ENCODE data around the gene THSD7A. TPM values are rescaled to one million over a fixed set of nuclear protein-coding genes. Genes with fewer than 3 reads are reported as not detected.

The THSD7A gene, protein sequence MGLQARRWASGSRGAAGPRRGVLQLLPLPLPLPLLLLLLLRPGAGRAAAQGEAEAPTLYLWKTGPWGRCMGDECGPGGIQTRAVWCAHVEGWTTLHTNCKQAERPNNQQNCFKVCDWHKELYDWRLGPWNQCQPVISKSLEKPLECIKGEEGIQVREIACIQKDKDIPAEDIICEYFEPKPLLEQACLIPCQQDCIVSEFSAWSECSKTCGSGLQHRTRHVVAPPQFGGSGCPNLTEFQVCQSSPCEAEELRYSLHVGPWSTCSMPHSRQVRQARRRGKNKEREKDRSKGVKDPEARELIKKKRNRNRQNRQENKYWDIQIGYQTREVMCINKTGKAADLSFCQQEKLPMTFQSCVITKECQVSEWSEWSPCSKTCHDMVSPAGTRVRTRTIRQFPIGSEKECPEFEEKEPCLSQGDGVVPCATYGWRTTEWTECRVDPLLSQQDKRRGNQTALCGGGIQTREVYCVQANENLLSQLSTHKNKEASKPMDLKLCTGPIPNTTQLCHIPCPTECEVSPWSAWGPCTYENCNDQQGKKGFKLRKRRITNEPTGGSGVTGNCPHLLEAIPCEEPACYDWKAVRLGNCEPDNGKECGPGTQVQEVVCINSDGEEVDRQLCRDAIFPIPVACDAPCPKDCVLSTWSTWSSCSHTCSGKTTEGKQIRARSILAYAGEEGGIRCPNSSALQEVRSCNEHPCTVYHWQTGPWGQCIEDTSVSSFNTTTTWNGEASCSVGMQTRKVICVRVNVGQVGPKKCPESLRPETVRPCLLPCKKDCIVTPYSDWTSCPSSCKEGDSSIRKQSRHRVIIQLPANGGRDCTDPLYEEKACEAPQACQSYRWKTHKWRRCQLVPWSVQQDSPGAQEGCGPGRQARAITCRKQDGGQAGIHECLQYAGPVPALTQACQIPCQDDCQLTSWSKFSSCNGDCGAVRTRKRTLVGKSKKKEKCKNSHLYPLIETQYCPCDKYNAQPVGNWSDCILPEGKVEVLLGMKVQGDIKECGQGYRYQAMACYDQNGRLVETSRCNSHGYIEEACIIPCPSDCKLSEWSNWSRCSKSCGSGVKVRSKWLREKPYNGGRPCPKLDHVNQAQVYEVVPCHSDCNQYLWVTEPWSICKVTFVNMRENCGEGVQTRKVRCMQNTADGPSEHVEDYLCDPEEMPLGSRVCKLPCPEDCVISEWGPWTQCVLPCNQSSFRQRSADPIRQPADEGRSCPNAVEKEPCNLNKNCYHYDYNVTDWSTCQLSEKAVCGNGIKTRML (N-terminal part only)
- total RNA-seq (2016; rRNA removed; fragmentation: Illumina TruSeq; extraction: Trizol) (0.07 TPM in 1 of 2 replicates, not detected in the other), polyA plus RNA-seq (2011; rRNA removed) (0.01 TPM in 2 replicates), polyA minus RNA-seq (2011; rRNA and poly(A)+ RNA removed; ENCODE audit: low replicate concordance) (0.04 TPM in 1 of 2 replicates, not detected in the other), Bru-seq, nascent RNA (percentile 14 among the genes with signal in this experiment), BruChase-seq, experiment 1, labeled RNA remaining after a 6-hour chase (percentile 13 among the genes with signal in this experiment), BruChase-seq, experiment 2, labeled RNA remaining after a 2-hour chase (percentile 16 among the genes with signal in this experiment)
- total RNA-seq (2016; cell fraction: cytosol; rRNA removed; fragmentation: Illumina TruSeq; extraction: Trizol; ENCODE audit: low read depth), result not detected in 2 replicates
- total RNA-seq (2016; cell fraction: insoluble cytoplasmic fraction; rRNA removed; fragmentation: Illumina TruSeq; extraction: Trizol), result 0.02 TPM in 1 of 2 replicates, not detected in the other
- not detected in 2 replicates for total RNA-seq (2016; cell fraction: membrane; rRNA removed; fragmentation: Illumina TruSeq; extraction: Trizol)
- 0.03 and 0.09 TPM in 2 replicates for total RNA-seq (2016; cell fraction: nucleus; rRNA removed; fragmentation: Illumina TruSeq; extraction: Trizol)
- under 0.01 TPM in 1 of 2 replicates, not detected in the other for polyA plus RNA-seq (2011; cell fraction: cytosol; rRNA removed)
- 0.03 and 0.48 TPM in 2 replicates for polyA plus RNA-seq (2011; cell fraction: nucleus; rRNA removed)
- polyA plus RNA-seq (2012), result 0.01 and 0.21 TPM in 2 replicates
- polyA plus RNA-seq (2016; cell fraction: cytosol; fragmentation: Illumina TruSeq; extraction: Trizol; ENCODE audit: low read depth), result not detected in 2 replicates
- not detected in 2 replicates for polyA plus RNA-seq (2016; cell fraction: insoluble cytoplasmic fraction; fragmentation: Illumina TruSeq; extraction: Trizol; ENCODE audit: low read depth)
- not detected in 2 replicates for polyA plus RNA-seq (2016; cell fraction: membrane; fragmentation: Illumina TruSeq; extraction: Trizol; ENCODE audit: low read depth)
- polyA plus RNA-seq (2016; cell fraction: nucleus; fragmentation: Illumina TruSeq; extraction: Trizol; ENCODE audit: insufficient read depth, low read depth), result 0.05 TPM in 1 of 2 replicates, not detected in the other
- not detected in 2 replicates for polyA minus RNA-seq (2011; cell fraction: cytosol; rRNA and poly(A)+ RNA removed)
- polyA minus RNA-seq (2011; cell fraction: nucleus; rRNA and poly(A)+ RNA removed), result 0.77 and 0.87 TPM in 2 replicates
- long read RNA-seq, experiment 1, result 0 reads
- long read RNA-seq, experiment 2, result 0 reads

DNA sequence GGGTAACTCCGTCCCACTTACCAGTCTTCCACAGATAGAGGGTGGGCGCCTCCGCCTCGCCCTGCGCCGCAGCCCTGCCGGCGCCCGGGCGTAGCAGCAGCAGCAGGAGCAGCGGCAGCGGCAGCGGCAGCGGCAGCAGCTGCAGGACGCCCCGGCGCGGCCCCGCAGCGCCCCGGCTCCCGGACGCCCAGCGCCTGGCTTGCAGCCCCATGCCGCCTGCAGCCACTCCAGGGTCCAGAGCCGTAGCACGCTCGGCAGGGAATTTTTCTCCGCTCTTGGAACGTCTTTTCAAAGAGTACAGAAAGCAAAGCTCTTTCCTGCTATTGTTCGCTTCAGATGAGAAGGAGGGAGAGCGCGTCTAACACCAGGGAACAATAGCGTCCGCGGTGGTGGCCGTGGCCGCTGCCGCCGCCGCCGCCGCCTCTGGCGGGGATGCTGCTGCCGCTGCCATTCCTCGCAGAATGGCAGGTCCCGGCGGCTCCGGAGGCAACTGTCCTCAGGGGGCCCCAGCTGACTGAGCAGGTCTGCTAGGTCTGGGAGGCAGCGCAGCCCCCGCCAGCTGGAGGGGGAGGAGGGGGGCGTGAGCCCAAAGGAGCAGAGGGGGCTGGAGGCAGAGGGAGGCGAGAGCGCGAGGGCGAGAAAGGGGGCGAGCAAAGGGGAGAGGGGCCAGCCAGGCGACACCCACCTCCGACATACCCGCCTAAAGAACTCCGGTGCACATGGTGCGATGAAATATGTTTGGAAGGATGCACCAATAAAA lies at the start of gene THSD7A:
TSS of gene THSD7A (minus strand) at position 463 of the 760 bp plus-strand sequence. CDS start at position 211, 252 bp downstream.
- peak within 1 kb of the TSS; percentile 69 for H3K4me2 ChIP-seq (ENCODE audit: low read depth, low read length)
- H3K4me3 ChIP-seq (replicated peaks in 1 of 3; ENCODE audit: insufficient read depth in 1 of 3, low read depth in 2 of 3, low read length in 3 of 3), result peak within 1 kb of the TSS; percentile 6 to 62 (median 26); a peak in 5 of 6 replicates
- H3K9ac ChIP-seq (ENCODE audit: insufficient read depth, low read depth, low read length), result no peak within 1 kb of the TSS
- ATAC-seq, result peak; percentile 100
- H2AFZ ChIP-seq (ENCODE audit: low read length), result no peak within 1 kb of the TSS
- no peak for FAIRE-seq
- H4K20me1 ChIP-seq (ENCODE audit: insufficient read depth, low read length), result no peaks in the 10 kb centered on the region
- in situ Hi-C loops (cut with HindIII; ENCODE audit: extremely low pct_ligation_motif_present, low pct_unique_long_range_greater_than_20kb) (loop anchor here (25.0 kb wide), 1 partner anchor 655 kb away; no protein-coding TSS in a partner anchor), intact Hi-C loops (cut with micrococcal nuclease; ENCODE audit: unreplicated experiment) (loop anchor here (1.0 to 10.0 kb wide), 2 partner anchors 405 to 663 kb away; no protein-coding TSS in a partner anchor)
- 12% methylated on average over 36 of the region's 62 CpGs for WGBS (ENCODE audit: low lambda C conversion rate)
- peaks cover 0 to 13% of the 10 kb centered on the region in 2 experiments; a peak in 2 of 5 replicates for H3K27me3 ChIP-seq (ENCODE audit: control insufficient read depth in 1 of 2, insufficient read depth in 2 of 2, low read length in 2 of 2)
- POLR2A ChIA-PET, result no interaction called here
- BruUV-seq (replicated peaks), result no TSS peak
- H3K36me3 ChIP-seq (replicated peaks in 1 of 2; ENCODE audit: control insufficient read depth in 1 of 2, insufficient read depth in 2 of 2, low read length in 2 of 2), result no peaks in the 10 kb centered on the region
- CTCF ChIA-PET (ENCODE audit: low intra/inter-chr PET ratio, low total read pairs), result no interaction called here
- H3K79me2 ChIP-seq (ENCODE audit: insufficient read depth, low read length), result no peaks in the 10 kb centered on the region
- 0 out of 2 replicates have a peak, but pooled peaks cover 6% of the 10 kb centered on the region for H3K4me1 ChIP-seq (ENCODE audit: insufficient read depth, low read length)
- no peak within 1 kb of the TSS for H3K27ac ChIP-seq (ENCODE audit: extremely low read length, insufficient read depth, low read length)
- DNase-seq (ENCODE audit: low spot score), result peak; percentile 7
- H3K9me3 ChIP-seq (ENCODE audit: low read length), result no peaks in the 10 kb centered on the region
- TF ChIP-seq ADNP (CRISPR knock-in tag; IDR thresholded peaks at IDR 0.05) (no peak), PATZ1 (CRISPR knock-in tag; IDR thresholded peaks at IDR 0.05) (no peak), ZNF672 (CRISPR knock-in tag; IDR thresholded peaks at IDR 0.05) (no peak), ZNF441 (CRISPR knock-in tag; IDR thresholded peaks at IDR 0.05; ENCODE audit: borderline replicate concordance) (no peak), ZNF652 (CRISPR knock-in tag; IDR thresholded peaks at IDR 0.05; ENCODE audit: borderline replicate concordance, low read depth) (no peak), MTA1 (CRISPR knock-in tag; IDR thresholded peaks at IDR 0.05; ENCODE audit: borderline replicate concordance) (no peak), KDM5A (IDR thresholded peaks at IDR 0.05; ENCODE audit: borderline replicate concordance, low read length) (no peak), ZNF619 (CRISPR knock-in tag; IDR thresholded peaks at IDR 0.05) (0 out of 2 replicates have a peak, but pooled peaks have one; percentile 43), XRCC5 (optimal IDR thresholded peaks at IDR 0.05; ENCODE audit: low read length) (no peak), ZNF143 (CRISPR knock-in tag; IDR thresholded peaks at IDR 0.05) (no peak), ZNF263 (CRISPR knock-in tag; IDR thresholded peaks at IDR 0.05) (no peak), RAD51 (IDR thresholded peaks at IDR 0.05; ENCODE audit: borderline replicate concordance) (no peak), PHF8 (CRISPR knock-in tag; IDR thresholded peaks at IDR 0.05) (0 out of 2 replicates have a peak, but pooled peaks have one; percentile 25)
